ENCODE measurements around the gene GPX5.

The GPX5 gene

GRCh38 chr6:28563430-28564095 lies 37.9 kb downstream of the GPX5 start:
- no peak for DNase-seq

- no peak for DNase-seq
Observed at GRCh38 chr6:28565823-28566526, 40.3 kb downstream of the GPX5 start.

- no peak for DNase-seq
Observed at GRCh38 chr6:28566527-28567252, 41.0 kb downstream of the GPX5 start.

- no peak for DNase-seq
Observed at GRCh38 chr6:28567506-28567905, 41.8 kb downstream of the GPX5 start.

DNA sequence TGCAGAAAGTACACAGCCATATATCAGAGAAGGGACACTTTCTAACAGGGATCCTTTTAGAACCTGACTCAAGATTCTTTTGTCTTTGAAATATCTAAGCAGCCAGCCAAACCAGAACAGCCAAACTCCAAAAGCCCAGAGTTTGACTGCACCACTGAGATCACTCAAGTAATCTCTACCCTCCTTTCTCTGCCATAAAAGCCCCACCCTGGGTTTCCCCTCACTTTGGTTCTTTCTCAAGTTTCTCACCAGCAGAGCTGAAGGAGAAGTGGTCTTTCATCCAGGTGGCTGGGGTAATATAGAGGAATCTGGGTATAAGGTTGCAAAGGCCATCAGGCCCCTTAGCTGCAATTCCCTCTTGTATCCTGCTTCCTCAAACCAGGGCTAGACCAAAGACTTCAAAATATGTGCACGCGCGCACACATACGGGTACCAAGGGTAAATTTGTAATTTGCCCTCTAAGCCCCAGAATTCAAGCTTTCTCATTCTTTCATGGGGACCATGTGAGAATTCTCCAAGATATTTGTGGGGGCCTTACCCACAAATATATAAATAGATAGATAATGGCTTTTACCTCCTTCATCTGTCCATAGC lies 42.9 kb downstream of the GPX5 start:
- DNase-seq = no peak

GRCh38 chr6:28569748-28570147 lies 44.1 kb downstream of the GPX5 start:
- DNase-seq = no peak

DNA sequence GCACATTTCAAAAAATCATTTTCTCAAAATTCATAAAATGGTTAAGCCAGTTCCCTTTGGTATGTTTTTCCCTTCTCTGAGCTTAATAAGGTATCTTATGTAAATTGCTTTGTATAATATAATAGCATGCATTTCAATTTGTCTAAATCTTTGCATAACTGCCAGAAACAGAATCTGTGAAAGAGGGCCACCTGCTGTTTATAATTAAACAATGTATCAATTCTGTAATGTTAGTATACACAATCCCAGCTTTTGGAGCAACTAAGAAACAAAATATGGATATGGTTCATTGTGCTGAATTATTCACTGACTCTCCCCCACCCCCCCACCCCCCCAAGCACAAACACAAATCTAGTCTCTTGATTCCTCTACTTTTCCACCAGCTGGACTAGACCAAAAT lies 54.8 kb downstream of the GPX5 start:
- DNase-seq = no peak

- no peak for DNase-seq
Observed at GRCh38 chr6:28583463-28583862, 57.8 kb downstream of the GPX5 start.
